Measurements from ENCODE around the gene NAGLU. TPM values are rescaled to one million over a fixed set of nuclear protein-coding genes. Genes with fewer than 3 reads are reported as not detected.

NAGLU gene
- total RNA-seq, 1 donor from 2014 or later = 14.1 TPM

GRCh38 chr17:42529061-42529460 lies 7.0 kb upstream of the NAGLU start:
- no peaks in the 10 kb centered on the region for H3K27me3 ChIP-seq (ENCODE audit: control insufficient read depth in 3 of 3, insufficient read depth in 3 of 3, low read length in 3 of 3)
- no peak overlapping the region for H3K27ac ChIP-seq (ENCODE audit: low read depth, low read length)
- peak overlapping the region in 1 of 3 donors; percentile 25 for H3K9ac ChIP-seq (ENCODE audit: low read depth in 1 of 3, low read length in 3 of 3)
- no peaks in the 10 kb centered on the region for H3K36me3 ChIP-seq (ENCODE audit: control insufficient read depth in 3 of 3, insufficient read depth in 3 of 3, low read length in 3 of 3)
- H3K9me3 ChIP-seq (ENCODE audit: control insufficient read depth in 3 of 3, low read length in 3 of 3) = no peaks in the 10 kb centered on the region
- H3K4me3 ChIP-seq (ENCODE audit: low read length in 3 of 3) = no peak overlapping the region
- peaks cover 19 to 30% (median 26%) of the 10 kb centered on the region in 3 donors for H3K4me1 ChIP-seq (ENCODE audit: control insufficient read depth in 3 of 3, insufficient read depth in 3 of 3, low read length in 3 of 3)

DNA sequence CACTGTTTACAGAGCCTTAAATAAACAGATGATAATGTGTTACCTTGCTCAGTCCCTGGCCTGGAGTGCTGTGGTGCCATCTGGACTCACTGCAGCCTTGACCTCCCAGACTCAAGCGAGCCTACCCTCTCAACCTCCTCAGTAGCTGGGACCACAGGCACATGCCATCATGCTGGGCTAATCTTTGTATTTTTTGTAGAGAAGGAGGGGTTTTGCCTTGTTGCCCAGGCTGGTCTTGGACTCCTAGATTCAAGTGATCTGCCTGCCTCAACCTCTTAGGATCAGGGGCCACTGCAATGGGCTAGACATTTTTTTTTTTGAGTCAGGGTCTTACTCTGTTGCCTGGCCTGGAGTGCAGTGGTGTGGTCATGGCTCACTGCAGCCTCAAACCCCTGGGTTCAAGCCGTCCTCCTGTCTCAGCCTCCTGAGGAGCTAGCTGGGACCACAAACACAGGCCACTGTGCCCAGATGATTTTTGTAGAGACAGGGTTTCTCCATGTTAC lies 5.0 kb upstream of the NAGLU start:
- Histone ChIP-seq H3K27me3 (ENCODE audit: control insufficient read depth in 3 of 3, insufficient read depth in 3 of 3, low read length in 3 of 3) (no peaks in the 10 kb centered on the region), H3K27ac (ENCODE audit: low read depth, low read length) (peak overlapping the region; percentile 48)

DNA sequence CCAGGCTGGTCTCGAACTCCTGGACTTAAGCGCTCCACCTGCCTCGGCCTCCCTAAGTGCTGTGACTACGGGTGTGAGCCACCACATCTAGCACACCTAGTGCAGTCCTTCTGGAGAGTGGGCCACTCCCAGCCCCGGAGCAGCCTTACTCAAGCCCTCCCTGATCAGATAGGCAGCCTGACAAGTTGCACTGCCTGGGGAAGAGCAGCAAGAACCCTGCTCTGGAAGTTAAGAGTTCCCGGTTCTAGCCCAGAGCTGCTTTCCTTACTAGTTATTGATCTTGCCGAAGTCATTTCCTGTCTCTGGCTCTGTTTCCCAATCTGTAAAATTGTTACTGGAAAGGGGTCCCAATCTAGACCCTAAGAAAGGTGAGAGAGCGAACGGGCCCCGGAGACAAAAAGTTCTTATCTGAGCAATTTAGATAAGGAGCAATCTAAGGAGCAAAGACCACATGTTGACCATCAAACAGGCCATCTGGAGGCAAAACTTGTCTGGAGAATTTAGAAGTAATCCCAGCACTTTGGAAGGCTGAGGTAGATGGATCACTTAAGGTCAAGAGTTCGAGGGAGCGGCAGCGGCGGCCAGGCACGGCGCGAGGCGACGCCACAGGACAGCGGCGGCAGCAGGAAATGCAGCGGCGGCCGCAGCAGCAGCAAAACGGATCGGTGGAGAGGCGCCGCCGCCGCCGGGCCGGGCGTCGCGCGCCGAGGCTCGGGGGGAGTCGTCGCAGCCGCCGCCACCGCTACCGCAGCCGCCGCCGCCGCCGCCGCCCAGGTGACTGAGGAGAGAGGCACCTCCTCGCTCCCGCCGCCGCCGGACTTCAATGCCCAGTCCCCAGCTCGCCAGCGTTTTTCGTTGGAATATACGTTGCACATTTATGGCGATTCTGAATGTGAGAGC lies 4.3 kb upstream of the NAGLU start:
- Histone ChIP-seq H3K27me3 (ENCODE audit: control insufficient read depth in 3 of 3, insufficient read depth in 3 of 3, low read length in 3 of 3) (no peaks in the 10 kb centered on the region), H3K9me3 (ENCODE audit: control insufficient read depth in 3 of 3, low read length in 3 of 3) (no peaks in the 10 kb centered on the region), H3K27ac (ENCODE audit: low read depth, low read length) (peak overlapping the region; percentile 48), H3K4me3 (ENCODE audit: low read length in 3 of 3) (peak overlapping the region; percentile 71 to 80 (median 75)), H3K4me1 (ENCODE audit: control insufficient read depth in 3 of 3, insufficient read depth in 3 of 3, low read length in 3 of 3) (peaks cover 26 to 28% (median 27%) of the 10 kb centered on the region in 3 donors), H3K36me3 (ENCODE audit: control insufficient read depth in 3 of 3, insufficient read depth in 3 of 3, low read length in 3 of 3) (no peaks in the 10 kb centered on the region), H3K9ac (ENCODE audit: low read depth in 1 of 3, low read length in 3 of 3) (peak overlapping the region; percentile 38 to 83 (median 74))

More for the DNA sequence above, 5.0 kb upstream of the NAGLU start:
- no peaks in the 10 kb centered on the region for H3K36me3 ChIP-seq (ENCODE audit: control insufficient read depth in 3 of 3, insufficient read depth in 3 of 3, low read length in 3 of 3)
- H3K4me1 ChIP-seq (ENCODE audit: control insufficient read depth in 3 of 3, insufficient read depth in 3 of 3, low read length in 3 of 3) = peaks cover 26 to 30% (median 27%) of the 10 kb centered on the region in 3 donors
- H3K9me3 ChIP-seq (ENCODE audit: control insufficient read depth in 3 of 3, low read length in 3 of 3) = no peaks in the 10 kb centered on the region
- no peak overlapping the region for H3K4me3 ChIP-seq (ENCODE audit: low read length in 3 of 3)
- peak overlapping the region in 1 of 3 donors; percentile 40 for H3K9ac ChIP-seq (ENCODE audit: low read depth in 1 of 3, low read length in 3 of 3)

- Histone ChIP-seq H3K27ac (ENCODE audit: low read depth, low read length) (peak overlapping the region; percentile 92), H3K4me1 (ENCODE audit: control insufficient read depth in 3 of 3, insufficient read depth in 3 of 3, low read length in 3 of 3) (peaks cover 25 to 31% (median 26%) of the 10 kb centered on the region in 3 donors), H3K27me3 (ENCODE audit: control insufficient read depth in 3 of 3, insufficient read depth in 3 of 3, low read length in 3 of 3) (no peaks in the 10 kb centered on the region), H3K4me3 (ENCODE audit: low read length in 3 of 3) (peak overlapping the region; percentile 70 to 81 (median 81)), H3K9me3 (ENCODE audit: control insufficient read depth in 3 of 3, low read length in 3 of 3) (no peaks in the 10 kb centered on the region), H3K9ac (ENCODE audit: low read depth in 1 of 3, low read length in 3 of 3) (peak overlapping the region; percentile 66 to 90 (median 69)), H3K36me3 (ENCODE audit: control insufficient read depth in 3 of 3, insufficient read depth in 3 of 3, low read length in 3 of 3) (peaks cover 9 to 14% (median 12%) of the 10 kb centered on the region in 3 donors)
Measured at GRCh38 chr17:42535155-42536047, 640 bp upstream of the NAGLU start.

- Histone ChIP-seq H3K9me3 (ENCODE audit: control insufficient read depth in 3 of 3, low read length in 3 of 3) (no peaks in the 10 kb centered on the region), H3K9ac (ENCODE audit: low read depth in 1 of 3, low read length in 3 of 3) (peak overlapping the region; percentile 68 to 90 (median 79)), H3K4me1 (ENCODE audit: control insufficient read depth in 3 of 3, insufficient read depth in 3 of 3, low read length in 3 of 3) (peaks cover 20 to 26% (median 23%) of the 10 kb centered on the region in 3 donors), H3K4me3 (ENCODE audit: low read length in 3 of 3) (peak overlapping the region; percentile 81 to 86 (median 81)), H3K27me3 (ENCODE audit: control insufficient read depth in 3 of 3, insufficient read depth in 3 of 3, low read length in 3 of 3) (no peaks in the 10 kb centered on the region), H3K27ac (ENCODE audit: low read depth, low read length) (peak overlapping the region; percentile 92), H3K36me3 (ENCODE audit: control insufficient read depth in 3 of 3, insufficient read depth in 3 of 3, low read length in 3 of 3) (peaks cover 19 to 25% (median 22%) of the 10 kb centered on the region in 3 donors)
Measured at GRCh38 chr17:42536372-42537155, 523 bp downstream of the NAGLU start.

GRCh38 chr17:42537156-42537805 lies 1.2 kb downstream of the NAGLU start:
- H3K36me3 ChIP-seq (ENCODE audit: control insufficient read depth in 3 of 3, insufficient read depth in 3 of 3, low read length in 3 of 3) = peaks cover 20 to 30% (median 24%) of the 10 kb centered on the region in 3 donors
- H3K4me3 ChIP-seq (ENCODE audit: low read length in 3 of 3) = peak overlapping the region; percentile 81 to 86 (median 81)
- no peaks in the 10 kb centered on the region for H3K9me3 ChIP-seq (ENCODE audit: control insufficient read depth in 3 of 3, low read length in 3 of 3)
- H3K27me3 ChIP-seq (ENCODE audit: control insufficient read depth in 3 of 3, insufficient read depth in 3 of 3, low read length in 3 of 3) = no peaks in the 10 kb centered on the region
- H3K4me1 ChIP-seq (ENCODE audit: control insufficient read depth in 3 of 3, insufficient read depth in 3 of 3, low read length in 3 of 3) = peaks cover 17 to 26% (median 21%) of the 10 kb centered on the region in 3 donors
- peak overlapping the region in 2 of 3 donors; percentile 79 to 90 for H3K9ac ChIP-seq (ENCODE audit: low read depth in 1 of 3, low read length in 3 of 3)
- H3K27ac ChIP-seq (ENCODE audit: low read depth, low read length) = peak overlapping the region; percentile 74

DNA sequence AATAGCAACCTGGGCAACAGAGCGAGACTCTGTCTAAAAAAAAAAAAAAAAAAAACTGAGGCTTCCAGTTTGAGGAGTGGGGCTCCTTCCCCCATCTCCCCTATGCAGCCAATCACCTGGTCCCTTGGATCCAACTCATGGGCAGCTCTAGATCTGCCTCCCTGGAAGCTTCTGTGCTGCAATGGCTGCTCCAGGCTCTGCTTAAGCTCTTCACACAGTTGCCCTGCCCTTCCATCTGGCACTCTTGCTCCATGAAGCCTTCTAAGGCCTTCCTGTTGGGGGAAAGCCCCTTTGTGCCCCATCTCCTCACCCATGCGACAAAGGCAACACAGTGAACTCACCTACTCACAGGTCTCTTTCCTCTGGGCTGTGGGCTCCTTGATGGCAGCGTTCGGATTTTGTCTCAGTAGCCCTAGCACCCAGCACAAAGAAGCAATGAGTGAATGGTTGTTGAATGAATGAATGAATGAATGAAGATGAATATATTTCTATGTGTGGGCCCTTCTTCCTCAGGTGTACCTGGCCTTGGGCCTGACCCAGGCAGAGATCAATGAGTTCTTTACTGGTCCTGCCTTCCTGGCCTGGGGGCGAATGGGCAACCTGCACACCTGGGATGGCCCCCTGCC lies 1.9 kb downstream of the NAGLU start:
- no peak overlapping the region for H3K27ac ChIP-seq (ENCODE audit: low read depth, low read length)
- no peak overlapping the region for H3K9ac ChIP-seq (ENCODE audit: low read depth in 1 of 3, low read length in 3 of 3)
- H3K27me3 ChIP-seq (ENCODE audit: control insufficient read depth in 3 of 3, insufficient read depth in 3 of 3, low read length in 3 of 3) = no peaks in the 10 kb centered on the region
- no peak overlapping the region for H3K4me3 ChIP-seq (ENCODE audit: low read length in 3 of 3)
- peaks cover 18 to 29% (median 21%) of the 10 kb centered on the region in 3 donors for H3K4me1 ChIP-seq (ENCODE audit: control insufficient read depth in 3 of 3, insufficient read depth in 3 of 3, low read length in 3 of 3)
- peaks cover 25 to 36% (median 30%) of the 10 kb centered on the region in 3 donors for H3K36me3 ChIP-seq (ENCODE audit: control insufficient read depth in 3 of 3, insufficient read depth in 3 of 3, low read length in 3 of 3)
- no peaks in the 10 kb centered on the region for H3K9me3 ChIP-seq (ENCODE audit: control insufficient read depth in 3 of 3, low read length in 3 of 3)

DNA sequence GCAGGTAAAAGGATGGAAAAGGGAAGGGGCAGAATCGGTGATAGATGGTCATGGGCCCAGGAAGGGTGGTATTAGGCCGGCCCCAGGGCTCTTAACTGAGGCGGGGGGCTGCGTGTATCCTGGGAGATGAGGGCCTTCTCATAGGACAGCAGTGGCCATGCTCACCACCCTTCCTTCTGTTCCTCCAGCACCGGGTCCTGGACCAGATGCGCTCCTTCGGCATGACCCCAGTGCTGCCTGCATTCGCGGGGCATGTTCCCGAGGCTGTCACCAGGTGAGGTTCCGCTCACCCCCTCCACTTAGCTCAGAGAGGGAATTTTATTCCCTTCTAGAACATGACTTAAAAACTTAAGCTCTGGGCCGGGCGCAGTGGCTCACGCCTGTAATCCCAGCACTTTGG lies 2.4 kb downstream of the NAGLU start:
- Histone ChIP-seq H3K4me1 (ENCODE audit: control insufficient read depth in 3 of 3, insufficient read depth in 3 of 3, low read length in 3 of 3) (peaks cover 24 to 34% (median 27%) of the 10 kb centered on the region in 3 donors), H3K36me3 (ENCODE audit: control insufficient read depth in 3 of 3, insufficient read depth in 3 of 3, low read length in 3 of 3) (peaks cover 25 to 39% (median 31%) of the 10 kb centered on the region in 3 donors), H3K9me3 (ENCODE audit: control insufficient read depth in 3 of 3, low read length in 3 of 3) (no peaks in the 10 kb centered on the region), H3K27ac (ENCODE audit: low read depth, low read length) (no peak overlapping the region), H3K27me3 (ENCODE audit: control insufficient read depth in 3 of 3, insufficient read depth in 3 of 3, low read length in 3 of 3) (no peaks in the 10 kb centered on the region), H3K4me3 (ENCODE audit: low read length in 3 of 3) (no peak overlapping the region), H3K9ac (ENCODE audit: low read depth in 1 of 3, low read length in 3 of 3) (no peak overlapping the region)
